SK-N-SH treated with all-trans-retinoic acid at 6 μM for 48 hours (cell line): ENCODE data around the gene PIK3CD.

ENCODE experiments used
- ATAC-seq: fragments of 200-7000 bp; cut with Tn5 transposase; 3 replicates; pipeline ENCODE4 v1.9.1; 2020; ENCODE audit warnings: mild to moderate bottlenecking, moderate library complexity
- ARNTL ChIP-seq: fragments of 450-650 bp; formaldehyde crosslinking; IDR thresholded peaks from 2 replicates; pipeline ENCODE4 v1.5.0; 2020; ENCODE audit warnings: low read depth, mild to moderate bottlenecking, moderate library complexity, borderline replicate concordance
- BACH2 ChIP-seq: fragments of 250-450 bp; sonication (Bioruptor Pico); IDR thresholded peaks from 2 replicates; pipeline ENCODE4 v1.9.0; 2021; ENCODE audit warnings: mild to moderate bottlenecking, borderline replicate concordance
- CREB5 ChIP-seq: fragments of 250-450 bp; sonication (Bioruptor Pico); IDR thresholded peaks from 2 replicates; pipeline ENCODE4 v1.5.1; 2020; ENCODE audit warnings: low read depth, mild to moderate bottlenecking, moderate library complexity
- CSDC2 ChIP-seq: fragments of 250-450 bp; sonication (Bioruptor Pico); IDR thresholded peaks from 2 replicates; pipeline ENCODE4 v1.5.0; 2020; ENCODE audit warnings: mild to moderate bottlenecking, moderate library complexity
- CSRNP3 ChIP-seq: fragments of 250-450 bp; sonication (Bioruptor Pico); IDR thresholded peaks from 2 replicates; pipeline ENCODE4 v1.5.1; 2021; ENCODE audit warnings: mild to moderate bottlenecking, moderate library complexity
- GLIS3 ChIP-seq: fragments of 250-450 bp; sonication (Bioruptor Pico); IDR thresholded peaks from 2 replicates; pipeline ENCODE4 v1.5.0; 2020; ENCODE audit warnings: mild to moderate bottlenecking, moderate library complexity
- ISL1 ChIP-seq: fragments of 250-450 bp; sonication (Bioruptor Pico); IDR thresholded peaks from 2 replicates; pipeline ENCODE4 v2.1.2; 2022; ENCODE audit warnings: mild to moderate bottlenecking, moderate library complexity
- PATZ1 ChIP-seq: fragments of 250-450 bp; sonication (Bioruptor Pico); IDR thresholded peaks from 2 replicates; pipeline ENCODE4 v1.8.0; 2020; ENCODE audit warnings: mild to moderate bottlenecking, moderate library complexity, borderline replicate concordance
- POU6F1 ChIP-seq: fragments of 250-450 bp; sonication (Bioruptor Pico); IDR thresholded peaks from 2 replicates; pipeline ENCODE4 v1.8.0; 2021; ENCODE audit warnings: low read depth, mild to moderate bottlenecking, moderate library complexity, borderline replicate concordance
- PPARA ChIP-seq: fragments of 250-450 bp; sonication (Bioruptor Pico); IDR thresholded peaks from 2 replicates; pipeline ENCODE4 v1.5.0; 2020; ENCODE audit warnings: mild to moderate bottlenecking, borderline replicate concordance
- RARB ChIP-seq: fragments of 250-450 bp; sonication (Bioruptor Pico); IDR thresholded peaks from 2 replicates; pipeline ENCODE4 v1.8.0; 2021; ENCODE audit warnings: mild to moderate bottlenecking, moderate library complexity
- SNAI2 ChIP-seq: fragments of 250-450 bp; sonication (Bioruptor Pico); IDR thresholded peaks from 2 replicates; pipeline ENCODE4 v1.5.0; 2020; ENCODE audit warnings: mild to moderate bottlenecking, moderate library complexity
- TCF4 ChIP-seq: fragments of 250-450 bp; sonication (Bioruptor Pico); IDR thresholded peaks from 2 replicates; pipeline ENCODE4 v1.8.0; 2021; ENCODE audit warnings: mild to moderate bottlenecking, moderate library complexity, borderline replicate concordance
- TOX ChIP-seq: fragments of 250-450 bp; sonication (Bioruptor Pico); IDR thresholded peaks from 2 replicates; pipeline ENCODE4 v1.8.0; 2021; ENCODE audit warnings: mild to moderate bottlenecking, moderate library complexity, borderline replicate concordance
- TSHZ2 ChIP-seq: fragments of 250-450 bp; sonication (Bioruptor Pico); IDR thresholded peaks from 2 replicates; pipeline ENCODE4 v1.5.0; 2020; ENCODE audit warnings: mild to moderate bottlenecking, moderate library complexity
- ZC3H10 ChIP-seq: fragments of 250-450 bp; sonication (Bioruptor Pico); IDR thresholded peaks from 2 replicates; pipeline ENCODE4 v1.5.1; 2021; ENCODE audit warnings: mild to moderate bottlenecking, moderate library complexity
- ZFP30 ChIP-seq: fragments of 450-650 bp; formaldehyde crosslinking; IDR thresholded peaks from 2 replicates; pipeline ENCODE4 v1.5.0; 2022; ENCODE audit warnings: mild to moderate bottlenecking, moderate library complexity
- ZNF565 ChIP-seq: fragments of 450-650 bp; formaldehyde crosslinking; conservative IDR thresholded peaks from 2 replicates; pipeline ENCODE4 v1.5.0; 2020; ENCODE audit warnings: low read depth, mild to moderate bottlenecking, moderate library complexity
- ZNF70 ChIP-seq: fragments of 450-650 bp; formaldehyde crosslinking; IDR thresholded peaks from 2 replicates; pipeline ENCODE4 v1.5.0; 2020; ENCODE audit warnings: mild to moderate bottlenecking, moderate library complexity
- ZNF8 ChIP-seq: fragments of 450-650 bp; formaldehyde crosslinking; IDR thresholded peaks from 2 replicates; pipeline ENCODE4 v1.5.0; 2020; ENCODE audit warnings: mild to moderate bottlenecking, moderate library complexity

PIK3CD gene

GRCh38 chr1:9659328-9659727 is 7.8 kb downstream of the PIK3CD start (continued):
- no peak for TF ChIP-seq CSRNP3 (CRISPR knock-in tag)

- no peak for ATAC-seq
- no peak for TF ChIP-seq CSDC2
- TF ChIP-seq TCF4 (CRISPR knock-in tag) = no peak
- TF ChIP-seq ZNF8 (CRISPR knock-in tag) = no peak
- TF ChIP-seq ISL1 = no peak
- TF ChIP-seq CREB5 (CRISPR knock-in tag) = no peak
- no peak for TF ChIP-seq PPARA
- TF ChIP-seq PATZ1 = no peak
- no peak for TF ChIP-seq ZFP30 (CRISPR knock-in tag)
- TF ChIP-seq ZNF70 = no peak
- no peak for TF ChIP-seq RARB (CRISPR knock-in tag)
- TF ChIP-seq BACH2 (CRISPR knock-in tag) = no peak
Measured at GRCh38 chr1:9663257-9663656, 11.7 kb downstream of the PIK3CD start.

GRCh38 chr1:9665193-9665592 is 13.7 kb downstream of the PIK3CD start:
- no peak for ATAC-seq
- no peak for TF ChIP-seq TSHZ2 (CRISPR knock-in tag)
- TF ChIP-seq ZNF565 (CRISPR knock-in tag) = no peak
- TF ChIP-seq SNAI2 (CRISPR knock-in tag) = no peak
- no peak for TF ChIP-seq ARNTL
- TF ChIP-seq TOX (CRISPR knock-in tag) = no peak
- no peak for TF ChIP-seq TCF4 (CRISPR knock-in tag)
- TF ChIP-seq ZC3H10 (CRISPR knock-in tag) = no peak

GRCh38 chr1:9668080-9668479 is 16.5 kb downstream of the PIK3CD start:
- TF ChIP-seq RARB (CRISPR knock-in tag) (no peak), POU6F1 (CRISPR knock-in tag) (no peak), GLIS3 (CRISPR knock-in tag) (no peak), ZFP30 (CRISPR knock-in tag) (no peak), CSRNP3 (CRISPR knock-in tag) (no peak), PPARA (no peak)
- ATAC-seq = no peak
